ENCODE data around the gene WTAP.
"Not testable (repeated sequence)": the region's sequence is repeated elsewhere in the genome, so short reads cannot be mapped to it uniquely, and the experiment has no call there.

Gene WTAP

DNA sequence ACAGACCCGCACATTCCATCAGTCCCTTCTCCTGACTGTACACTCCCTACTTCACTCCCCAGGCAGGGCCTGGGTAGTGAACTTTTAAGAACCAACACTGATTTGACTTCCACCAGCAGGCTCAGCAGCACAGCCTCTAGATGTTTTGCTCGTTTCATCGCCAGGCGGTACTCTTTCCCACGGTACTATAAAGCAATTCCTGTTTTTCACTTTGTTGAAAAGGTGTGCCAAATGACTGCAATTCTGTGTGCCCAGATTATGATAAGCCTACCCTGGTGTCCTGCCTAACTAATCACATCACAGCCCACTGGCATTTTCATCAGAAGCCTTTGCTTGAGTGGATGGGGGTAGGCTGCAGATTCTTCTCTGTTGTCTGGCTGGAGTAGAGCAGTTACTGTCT, 12.9 kb upstream of the WTAP start:
- H3K4me3 ChIP-seq: no peak overlapping the region
- in situ Hi-C loops (cut with MboI; ENCODE audit: low sequenced_read_pairs): no loop called here
- peaks cover 5% of the 10 kb centered on the region; the same call in 1 of the 2 replicates for H3K36me3 ChIP-seq (replicated peaks)
- H3K9me3 ChIP-seq: no peaks in the 10 kb centered on the region
- peaks cover 9% of the 10 kb centered on the region for H3K4me1 ChIP-seq
- DNase-seq (ENCODE audit: low spot score in 2 of 2): no peak
- no peaks in the 10 kb centered on the region for H3K27me3 ChIP-seq (ENCODE audit: low read depth)

DNA sequence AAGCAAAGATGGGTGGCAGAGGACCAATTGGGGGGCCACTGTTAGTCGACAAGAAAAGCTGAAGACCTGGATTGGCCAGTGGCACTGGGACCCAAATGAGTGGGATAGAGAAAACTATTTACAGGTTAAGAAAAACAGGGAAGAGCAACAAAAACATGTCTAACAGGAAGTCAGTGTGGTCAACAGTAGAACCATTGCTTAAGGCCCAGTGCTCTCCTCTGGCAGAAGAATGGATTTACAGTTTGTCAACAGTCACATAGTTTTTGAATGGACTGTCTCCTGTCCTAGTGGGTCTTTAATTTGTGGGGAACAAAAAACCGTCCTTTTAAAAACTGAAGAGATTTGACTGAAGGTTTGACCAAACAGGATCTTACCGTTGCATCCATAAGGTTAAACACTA, 12.1 kb upstream of the WTAP start:
- in situ Hi-C loops (cut with MboI; ENCODE audit: low sequenced_read_pairs): no loop called here
- DNase-seq (ENCODE audit: low spot score in 2 of 2): no peak
- H3K4me1 ChIP-seq: peaks cover 9% of the 10 kb centered on the region
- H3K36me3 ChIP-seq (replicated peaks): peaks cover 5% of the 10 kb centered on the region; the same call in 1 of the 2 replicates
- H3K4me3 ChIP-seq: no peak overlapping the region
- H3K9me3 ChIP-seq: no peaks in the 10 kb centered on the region
- no peaks in the 10 kb centered on the region for H3K27me3 ChIP-seq (ENCODE audit: low read depth)

DNA sequence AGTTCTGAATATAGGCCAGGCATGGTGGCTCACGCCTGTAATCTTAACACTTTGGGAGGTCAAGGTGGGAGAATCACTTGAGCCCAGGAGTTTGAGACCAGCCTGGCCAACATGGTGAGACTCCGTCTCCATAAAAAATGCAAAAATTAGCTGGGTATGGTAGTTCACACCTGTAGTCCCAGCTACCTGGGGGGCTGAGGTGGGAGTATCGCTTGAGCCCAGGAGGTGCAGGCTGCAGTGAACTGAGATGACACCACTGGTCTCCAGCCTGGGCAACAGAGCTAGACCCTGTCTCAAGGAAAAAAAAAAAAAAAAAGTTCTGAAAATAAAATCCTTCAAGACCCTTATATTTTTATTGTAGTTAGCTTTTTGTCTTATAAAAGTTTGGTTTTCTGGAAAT, 11.7 kb upstream of the WTAP start:
- H3K4me1 ChIP-seq: peaks cover 9% of the 10 kb centered on the region
- peaks cover 5% of the 10 kb centered on the region; the same call in 1 of the 2 replicates for H3K36me3 ChIP-seq (replicated peaks)
- no peaks in the 10 kb centered on the region for H3K9me3 ChIP-seq
- no peak overlapping the region for H3K4me3 ChIP-seq
- no peak for DNase-seq (ENCODE audit: low spot score in 2 of 2)
- H3K27me3 ChIP-seq (ENCODE audit: low read depth): no peaks in the 10 kb centered on the region
- in situ Hi-C loops (cut with MboI; ENCODE audit: low sequenced_read_pairs): no loop called here

DNA sequence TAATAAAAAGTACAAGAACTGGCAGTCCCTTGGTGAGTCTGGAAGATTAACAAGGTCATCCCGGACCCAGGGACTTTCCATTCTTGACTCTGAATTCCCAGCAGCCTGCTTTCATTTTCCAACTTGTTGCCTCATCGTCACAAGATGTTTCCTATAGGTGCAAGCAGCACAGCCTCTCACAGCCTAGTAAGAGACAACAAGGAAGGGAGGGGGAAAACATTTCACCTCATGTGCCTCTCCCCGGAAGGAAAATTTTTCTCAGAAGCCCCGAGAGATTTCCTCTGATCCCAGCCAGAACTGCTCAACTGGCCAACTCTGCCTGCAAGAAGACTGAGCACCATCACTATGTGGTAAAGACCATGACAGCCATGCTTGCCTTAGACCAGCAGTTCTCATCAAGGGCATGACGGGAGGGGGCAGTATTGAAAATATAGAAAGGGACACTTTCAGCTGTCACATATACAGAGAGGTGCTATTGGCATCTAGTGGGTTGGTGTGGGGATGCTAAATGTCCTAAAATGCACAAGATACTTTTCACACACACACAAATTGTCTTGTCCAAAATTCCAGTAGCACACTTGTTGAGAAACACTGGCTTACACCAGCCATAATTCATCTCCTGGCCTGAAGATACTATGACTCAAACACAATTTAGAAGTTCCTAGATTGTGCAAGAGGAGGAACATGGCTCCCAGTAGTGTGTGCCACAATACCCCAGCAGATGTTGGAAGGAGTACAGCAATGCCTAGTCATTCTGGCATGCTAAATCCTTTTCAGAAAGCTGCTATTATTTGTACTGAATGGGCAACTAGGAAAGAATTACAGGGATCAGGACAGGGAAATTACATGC, 10.8 kb upstream of the WTAP start:
- Histone ChIP-seq H3K27me3 (ENCODE audit: low read depth) (no peaks in the 10 kb centered on the region), H3K9me3 (no peaks in the 10 kb centered on the region), H3K36me3 (replicated peaks) (peaks cover 5% of the 10 kb centered on the region; the same call in 1 of the 2 replicates), H3K4me1 (peaks cover 9% of the 10 kb centered on the region), H3K4me3 (no peak overlapping the region)
- in situ Hi-C loops (cut with MboI; ENCODE audit: low sequenced_read_pairs): no loop called here
- DNase-seq (ENCODE audit: low spot score in 2 of 2): peak in 1 of 2 experiments; percentile 29

DNA sequence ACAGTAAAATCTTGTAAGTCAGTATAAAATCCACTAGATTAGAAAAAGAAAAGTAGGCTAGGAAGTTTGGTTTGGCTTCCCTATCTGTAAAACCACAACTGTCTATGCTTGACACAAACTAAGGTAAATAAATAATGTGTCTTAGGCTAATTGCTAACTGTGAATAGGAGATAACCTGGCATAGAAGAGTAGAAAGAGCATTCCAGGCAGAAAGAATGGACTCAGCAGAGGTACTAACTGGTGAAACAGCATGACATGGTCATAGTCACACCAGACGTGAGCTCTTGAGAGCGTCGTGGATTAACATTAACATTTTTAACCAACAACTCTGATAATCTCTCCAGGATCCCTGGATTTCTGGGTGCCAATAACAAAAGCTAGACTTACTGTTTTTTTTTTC, 8.7 kb upstream of the WTAP start:
- H3K4me1 ChIP-seq: peaks cover 9% of the 10 kb centered on the region
- peaks cover 9% of the 10 kb centered on the region for H3K36me3 ChIP-seq (replicated peaks)
- no peak overlapping the region for H3K4me3 ChIP-seq
- DNase-seq (ENCODE audit: low spot score in 2 of 2): no peak
- in situ Hi-C loops (cut with MboI; ENCODE audit: low sequenced_read_pairs): no loop called here
- no peaks in the 10 kb centered on the region for H3K27me3 ChIP-seq (ENCODE audit: low read depth)
- no peaks in the 10 kb centered on the region for H3K9me3 ChIP-seq

DNA sequence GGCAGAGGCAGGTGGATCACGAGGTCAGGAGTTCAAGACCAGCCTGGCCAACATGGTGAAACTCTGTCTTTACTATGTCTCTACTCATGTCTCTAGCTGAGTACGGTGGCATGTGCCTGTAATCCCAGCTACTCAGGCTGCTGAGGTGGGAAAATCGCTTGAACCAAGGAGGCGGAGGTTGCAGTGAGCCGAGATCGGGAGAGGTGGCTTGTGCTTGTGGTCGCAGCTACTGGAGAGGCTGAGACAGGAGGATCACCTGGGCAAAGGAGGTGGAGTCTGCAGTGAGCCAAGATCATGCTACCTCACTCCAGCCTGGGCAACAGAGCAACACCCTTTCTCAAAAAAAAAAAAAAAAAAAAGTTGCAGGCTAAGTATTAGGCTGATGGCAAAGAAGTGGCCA, 8.0 kb upstream of the WTAP start:
- in situ Hi-C loops (cut with MboI; ENCODE audit: low sequenced_read_pairs): no loop called here
- H3K9me3 ChIP-seq: no peaks in the 10 kb centered on the region
- peaks cover 9% of the 10 kb centered on the region for H3K4me1 ChIP-seq
- DNase-seq (ENCODE audit: low spot score in 2 of 2): no peak
- no peak overlapping the region for H3K4me3 ChIP-seq
- no peaks in the 10 kb centered on the region for H3K27me3 ChIP-seq (ENCODE audit: low read depth)
- H3K36me3 ChIP-seq (replicated peaks): peaks cover 9% of the 10 kb centered on the region

DNA sequence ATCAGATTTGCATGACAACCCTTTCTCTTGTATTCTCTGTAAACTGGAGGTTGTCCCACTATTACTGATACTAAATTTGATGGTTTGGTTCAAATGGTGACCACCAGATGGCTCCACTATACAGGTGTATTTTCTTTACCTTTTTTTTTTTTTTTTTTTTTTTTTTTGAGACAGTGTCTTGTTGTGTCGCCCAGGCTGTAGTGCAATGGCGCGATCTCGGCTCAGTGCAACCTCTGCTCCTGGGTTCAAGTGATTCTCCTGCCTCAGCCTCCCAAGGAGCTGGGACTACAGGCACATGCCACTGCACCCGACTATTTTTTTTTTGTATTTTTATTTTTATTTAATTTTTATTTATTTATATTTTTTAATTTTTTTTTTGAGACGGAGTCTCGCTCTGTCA, 6.6 kb upstream of the WTAP start:
- peaks cover 9% of the 10 kb centered on the region for H3K36me3 ChIP-seq (replicated peaks)
- H3K27me3 ChIP-seq (ENCODE audit: low read depth): no peaks in the 10 kb centered on the region
- DNase-seq (ENCODE audit: low spot score in 2 of 2): peak in 1 of 2 experiments; percentile 28
- no peak overlapping the region for H3K4me3 ChIP-seq
- H3K9me3 ChIP-seq: no peaks in the 10 kb centered on the region
- H3K4me1 ChIP-seq: peaks cover 13% of the 10 kb centered on the region
- in situ Hi-C loops (cut with MboI; ENCODE audit: low sequenced_read_pairs): no loop called here

DNA sequence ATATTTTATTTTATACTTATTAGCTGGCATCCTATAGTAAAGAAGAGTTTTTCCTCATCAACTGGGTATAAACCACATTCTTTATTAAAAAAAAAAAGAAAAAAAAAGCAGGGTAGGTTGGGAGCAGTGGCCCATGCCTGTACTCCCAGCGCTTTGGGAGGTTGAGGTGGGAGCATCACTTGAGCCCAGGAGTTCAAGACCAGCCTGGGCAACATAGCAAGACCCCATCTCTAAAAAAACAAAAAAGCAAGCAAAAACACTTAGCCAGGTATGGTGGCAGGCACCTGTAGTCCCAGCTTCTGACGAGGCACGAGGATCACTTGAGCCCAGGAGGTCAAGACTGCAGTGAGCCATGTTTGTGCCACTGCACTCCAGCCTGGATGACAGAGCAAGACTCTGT, 5.3 kb upstream of the WTAP start:
- peaks cover 13% of the 10 kb centered on the region for H3K4me1 ChIP-seq
- H3K36me3 ChIP-seq (replicated peaks); in situ Hi-C loops (cut with MboI; ENCODE audit: low sequenced_read_pairs); H3K4me3 ChIP-seq; DNase-seq (ENCODE audit: low spot score in 2 of 2); H3K27me3 ChIP-seq (ENCODE audit: low read depth); H3K9me3 ChIP-seq: not testable (repeated sequence)

DNA sequence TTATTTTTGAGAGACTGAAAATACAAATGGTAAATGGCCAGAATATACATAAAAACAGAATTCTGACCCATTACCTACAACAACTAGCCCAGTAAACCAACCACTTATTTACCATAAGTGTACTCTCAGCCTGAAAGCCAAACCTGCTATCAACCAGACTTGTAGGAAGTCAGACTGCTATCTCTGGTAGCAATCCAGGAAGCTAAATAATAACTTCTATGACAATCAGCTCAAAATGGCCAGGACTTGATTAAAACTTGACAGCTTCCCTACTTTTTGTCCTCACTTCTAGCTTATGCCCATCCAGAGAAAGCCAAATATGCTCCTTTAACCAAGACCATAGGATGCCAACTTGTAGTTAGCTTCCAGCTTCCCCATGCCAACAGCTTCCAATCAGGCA, 4.7 kb upstream of the WTAP start:
- DNase-seq (ENCODE audit: low spot score in 2 of 2): no peak
- in situ Hi-C loops (cut with MboI; ENCODE audit: low sequenced_read_pairs): no loop called here
- Histone ChIP-seq H3K27me3 (ENCODE audit: low read depth) (no peaks in the 10 kb centered on the region), H3K4me3 (no peak overlapping the region), H3K9me3 (no peaks in the 10 kb centered on the region), H3K36me3 (replicated peaks) (peaks cover 6% of the 10 kb centered on the region), H3K4me1 (peaks cover 8% of the 10 kb centered on the region)

DNA sequence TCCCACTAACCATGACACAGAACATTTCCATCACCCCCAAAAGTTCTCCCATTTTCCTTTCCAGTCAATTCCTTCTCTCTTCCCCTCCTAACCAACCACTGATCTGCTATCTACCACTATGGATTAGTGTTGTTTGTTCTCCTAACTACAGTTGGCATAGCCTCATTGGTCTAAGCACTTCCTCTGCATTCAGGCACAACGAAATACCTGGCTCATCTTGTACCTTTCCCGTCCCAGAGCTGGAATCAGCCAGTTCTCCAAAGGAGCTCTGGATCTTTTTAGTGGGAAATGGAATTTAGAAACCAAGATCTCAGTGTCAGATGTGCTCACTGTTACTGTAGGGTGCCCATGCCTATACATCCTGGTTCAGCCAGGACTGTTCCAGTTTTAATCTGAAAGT, 4.0 kb upstream of the WTAP start:
- H3K9me3 ChIP-seq: no peaks in the 10 kb centered on the region
- DNase-seq (ENCODE audit: low spot score in 2 of 2): no peak
- H3K4me3 ChIP-seq: no peak overlapping the region
- H3K4me1 ChIP-seq: peaks cover 8% of the 10 kb centered on the region
- H3K36me3 ChIP-seq (replicated peaks): peaks cover 10% of the 10 kb centered on the region
- in situ Hi-C loops (cut with MboI; ENCODE audit: low sequenced_read_pairs): no loop called here
- no peaks in the 10 kb centered on the region for H3K27me3 ChIP-seq (ENCODE audit: low read depth)

DNA sequence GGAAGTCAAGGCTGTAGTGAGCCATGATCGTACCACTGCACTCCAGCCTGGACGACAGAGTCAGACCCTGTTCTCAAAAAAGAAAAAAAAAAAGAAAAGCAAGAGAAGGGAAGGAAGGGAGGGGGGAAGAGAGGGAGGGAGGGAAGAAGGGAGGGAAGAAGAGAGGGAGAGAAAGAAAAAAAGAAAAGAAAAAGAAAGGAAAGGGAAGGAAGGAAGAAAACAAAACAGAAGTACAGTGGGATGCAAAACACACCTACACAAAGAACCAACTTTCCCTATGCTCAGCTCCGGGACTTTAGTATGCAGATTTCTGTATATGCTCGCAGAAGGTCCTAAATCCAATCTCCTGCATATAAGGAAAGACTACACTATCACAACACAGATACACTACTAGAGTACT, 2.5 kb upstream of the WTAP start:
- H3K4me3 ChIP-seq: no peak overlapping the region
- DNase-seq (ENCODE audit: low spot score in 2 of 2): no peak
- in situ Hi-C loops (cut with MboI; ENCODE audit: low sequenced_read_pairs): no loop called here

DNA sequence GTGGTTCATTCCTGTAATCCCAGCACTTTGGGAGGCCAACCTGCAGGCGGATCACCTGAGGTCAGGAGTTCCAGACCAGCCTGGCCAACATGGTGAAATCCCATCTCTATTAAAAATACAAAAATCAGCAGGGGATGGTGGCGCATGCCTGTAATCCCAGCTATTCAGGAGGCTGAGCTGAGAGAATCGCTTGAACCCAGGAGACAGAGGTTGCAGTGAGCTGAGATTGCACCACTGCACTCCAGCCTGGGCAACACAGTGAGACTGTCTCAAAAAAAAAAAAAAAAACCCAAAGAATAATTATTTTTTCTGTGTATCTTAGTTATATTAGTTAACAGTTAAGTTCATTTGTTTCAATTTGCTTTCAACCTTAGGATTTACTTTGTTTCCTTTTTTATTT, 2.1 kb upstream of the WTAP start:
- H3K36me3 ChIP-seq (replicated peaks): peaks cover 10% of the 10 kb centered on the region
- peak overlapping the region; percentile 95 for H3K4me3 ChIP-seq
- H3K27me3 ChIP-seq (ENCODE audit: low read depth); H3K9me3 ChIP-seq; DNase-seq (ENCODE audit: low spot score in 2 of 2); in situ Hi-C loops (cut with MboI; ENCODE audit: low sequenced_read_pairs): not testable (repeated sequence)
- H3K4me1 ChIP-seq: peaks cover 18% of the 10 kb centered on the region

More for the DNA sequence above, 2.5 kb upstream of the WTAP start:
- Histone ChIP-seq H3K36me3 (replicated peaks) (peaks cover 10% of the 10 kb centered on the region), H3K9me3 (no peaks in the 10 kb centered on the region), H3K4me1 (peaks cover 13% of the 10 kb centered on the region), H3K27me3 (ENCODE audit: low read depth) (no peaks in the 10 kb centered on the region)

DNA sequence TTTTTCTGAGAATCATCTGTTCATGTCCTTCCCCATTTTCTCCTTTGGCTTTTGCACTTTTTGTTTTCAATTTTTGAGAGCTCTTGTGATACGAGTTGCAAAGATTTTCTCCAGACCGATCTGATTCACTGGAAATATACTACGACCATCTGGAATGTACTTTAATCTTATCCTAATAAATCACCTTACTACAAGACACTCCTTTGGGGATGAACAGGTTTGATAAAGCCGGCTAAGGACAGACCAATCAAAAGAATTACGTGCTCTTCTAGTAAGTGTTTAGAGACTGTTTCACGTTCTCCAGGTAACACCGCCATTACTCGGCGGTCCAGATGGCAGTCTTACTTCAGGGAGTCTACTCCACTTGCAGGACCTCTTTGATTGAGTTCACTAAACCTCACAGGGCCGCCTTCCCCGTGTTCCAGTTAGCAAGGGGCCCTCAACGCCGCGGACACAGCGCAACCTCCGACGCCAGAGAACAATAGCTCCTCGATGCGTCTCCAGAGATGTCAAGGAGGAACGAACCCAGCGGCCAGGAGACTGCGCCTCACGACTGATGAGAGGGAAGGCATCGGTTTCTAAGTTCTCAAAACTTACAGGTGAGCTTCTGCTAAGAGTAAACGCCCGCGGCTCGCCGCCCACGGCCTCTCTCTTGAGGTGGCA, 920 bp upstream of the WTAP start:
- no peaks in the 10 kb centered on the region for H3K9me3 ChIP-seq
- H3K4me3 ChIP-seq: peak overlapping the region; percentile 95
- in situ Hi-C loops (cut with MboI; ENCODE audit: low sequenced_read_pairs): no loop called here
- H3K4me1 ChIP-seq: peaks cover 20% of the 10 kb centered on the region
- H3K36me3 ChIP-seq (replicated peaks): peaks cover 16% of the 10 kb centered on the region
- DNase-seq (ENCODE audit: low spot score in 2 of 2): no peak
- H3K27me3 ChIP-seq (ENCODE audit: low read depth): no peaks in the 10 kb centered on the region

DNA sequence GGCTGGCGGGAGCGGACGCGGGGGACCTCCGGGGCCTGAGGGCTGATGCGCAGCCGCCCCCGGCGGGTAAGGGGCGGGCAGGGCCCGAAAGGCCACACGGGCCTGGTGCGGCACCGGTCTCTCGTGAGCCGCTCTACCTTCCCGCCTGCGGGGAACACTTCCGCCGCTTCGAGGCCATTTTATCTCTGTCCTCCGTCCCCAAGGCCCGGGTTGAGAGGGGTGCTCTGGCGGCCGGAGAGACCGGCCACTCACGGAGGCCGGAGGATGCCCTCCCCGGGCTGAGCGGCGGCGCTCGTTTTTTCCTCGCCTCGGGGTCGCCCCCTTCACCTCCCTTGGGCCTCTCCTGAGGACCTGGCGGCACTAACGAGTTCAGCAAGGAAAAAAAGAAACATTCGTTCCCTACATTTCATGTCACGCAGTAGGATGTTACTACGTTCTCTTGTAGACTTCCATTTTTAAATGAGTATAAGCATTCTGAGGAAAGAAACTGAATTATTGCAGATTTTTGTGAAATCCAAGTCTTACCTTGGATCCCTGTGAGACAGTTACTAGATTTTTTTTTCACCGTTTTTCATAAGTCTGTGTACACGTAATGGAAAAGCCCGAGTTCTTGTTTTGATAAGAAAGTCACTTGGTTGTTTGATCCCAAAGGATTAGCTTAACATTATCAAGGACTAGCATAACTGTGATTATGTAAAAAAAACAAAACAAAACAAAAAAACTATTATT, 575 bp downstream of the WTAP start:
- DNase-seq (ENCODE audit: low spot score in 2 of 2): no peak
- Histone ChIP-seq H3K4me1 (peaks cover 20% of the 10 kb centered on the region), H3K27me3 (ENCODE audit: low read depth) (no peaks in the 10 kb centered on the region), H3K9me3 (no peaks in the 10 kb centered on the region), H3K36me3 (replicated peaks) (peaks cover 23% of the 10 kb centered on the region), H3K4me3 (peak overlapping the region; percentile 95)
- in situ Hi-C loops (cut with MboI; ENCODE audit: low sequenced_read_pairs): no loop called here
